SK-N-SH (cell line): ENCODE measurements around the gene BTBD9. TPM values are rescaled to one million over a fixed set of nuclear protein-coding genes. Genes with fewer than 3 reads are reported as not detected.

Experiments used
- CTCF ChIA-PET: fragments of 300-600, 350-600 bp; formaldehyde crosslinking; extraction: SDS; loops from one replicate; lab custom pipeline; 2021; lab: Yijun Ruan, JAX
- POLR2A ChIA-PET: fragments of 350-600 bp; sonication (Branson Sonifier 250); formaldehyde crosslinking; extraction: SDS; loops from one replicate; lab custom pipeline; 2020; ENCODE audit warnings: antibody characterized with exemption, inconsistent platforms; lab: Yijun Ruan, JAX
- DNase-seq: peaks from one replicate; pipeline ENCODE4 v3.0.0; 2012
- H2AFZ ChIP-seq: fragments of 200-600 bp; sonication (generic); 2 replicates; pipeline ENCODE4 v1.8.1; 2016; ENCODE audit warnings: antibody characterized with exemption, mild to moderate bottlenecking, low read depth
- H3F3A ChIP-seq: fragments of 200-600 bp; sonication (generic); replicated peaks from 2 replicates; pipeline ENCODE3; 2016; ENCODE audit warnings: antibody characterized with exemption, mild to moderate bottlenecking; ENCODE audit not compliant: insufficient read depth
- H3K27ac ChIP-seq, 2 experiments: fragments of 200-500 bp in 1 of 2; fragments of 200-600 bp in 1 of 2; sonication (Bioruptor generic) in 1 of 2; sonication (generic), shearing (Covaris generic) in 1 of 2; 2 replicates each; pipeline versions ENCODE4 v1.5.1 to v1.6.1; 2014 to 2016; ENCODE audit warnings: low read depth in 2 of 2, inconsistent platforms in 1 of 2, low read length in 1 of 2, mild to moderate bottlenecking in 1 of 2, mixed read lengths in 1 of 2
- H3K27me3 ChIP-seq: fragments of 200-600 bp; sonication (generic), shearing (Covaris generic); 2 replicates; pipeline ENCODE4 v1.6.1; 2016; ENCODE audit warnings: mixed run types; ENCODE audit not compliant: insufficient read depth
- H3K36me3 ChIP-seq, 2 experiments: fragments of 200-500 bp in 1 of 2; fragments of 200-600 bp in 1 of 2; sonication (Bioruptor generic) in 1 of 2; sonication (generic) in 1 of 2; replicated peaks in 1 of 2; 2 replicates each; pipeline versions ENCODE3 to v1.5.1; 2014 to 2016; ENCODE audit warnings: low read length in 1 of 2, mild to moderate bottlenecking in 1 of 2; ENCODE audit not compliant: insufficient read depth in 2 of 2, control insufficient read depth in 1 of 2
- H3K4me1 ChIP-seq, 2 experiments: fragments of 200-500 bp in 1 of 2; fragments of 200-600 bp in 1 of 2; sonication (Bioruptor generic) in 1 of 2; sonication (generic), shearing (Covaris generic) in 1 of 2; 2 replicates each; pipeline versions ENCODE4 v1.5.1 to v1.6.1; 2014 to 2016; ENCODE audit warnings: low read depth in 1 of 2, low read length in 1 of 2, mixed run types in 1 of 2; ENCODE audit not compliant: insufficient read depth in 2 of 2, control insufficient read depth in 1 of 2
- H3K4me2 ChIP-seq: fragments of 200-600 bp; sonication (generic), shearing (Covaris generic); 2 replicates; pipeline ENCODE4 v1.6.1; 2017; ENCODE audit warnings: mixed run types
- H3K4me3 ChIP-seq, 2 experiments: fragments of 200-500 bp in 1 of 2; fragments of 200-600 bp in 1 of 2; sonication (Bioruptor generic) in 1 of 2; sonication (generic), shearing (Covaris generic) in 1 of 2; 2 replicates each; pipeline versions ENCODE4 v1.5.1 to v1.8.1; 2014 to 2016; ENCODE audit warnings: low read depth in 2 of 2, inconsistent platforms in 1 of 2, low read length in 1 of 2, mild to moderate bottlenecking in 1 of 2, mixed read lengths in 1 of 2, moderate library complexity in 1 of 2
- H3K79me2 ChIP-seq: fragments of 200-600 bp; sonication (generic); 2 replicates; pipeline ENCODE4 v1.8.1; 2017; ENCODE audit warnings: mild to moderate bottlenecking; ENCODE audit not compliant: insufficient read depth
- H3K9ac ChIP-seq: fragments of 200-600 bp; sonication (generic); 2 replicates; pipeline ENCODE4 v1.6.1; 2017; ENCODE audit warnings: mixed run types
- H3K9me2 ChIP-seq: fragments of 200-600 bp; sonication (generic); 2 replicates; pipeline ENCODE4 v1.6.1; 2017; ENCODE audit warnings: mixed run types
- H3K9me3 ChIP-seq: fragments of 200-600 bp; sonication (generic); 2 replicates; pipeline ENCODE4 v1.6.1; 2017; ENCODE audit warnings: mixed run types, mild to moderate bottlenecking, moderate library complexity
- H4K20me1 ChIP-seq: fragments of 200-600 bp; sonication (generic); 2 replicates; pipeline ENCODE4 v1.6.1; 2017; ENCODE audit warnings: mild to moderate bottlenecking, mixed run types; ENCODE audit not compliant: insufficient read depth
- ELF1 ChIP-seq: IDR thresholded peaks from 2 replicates; pipeline ENCODE4 v1.4.0; 2012
- EP300 ChIP-seq, 2 experiments: IDR thresholded peaks; 2 replicates each; pipeline versions ENCODE4 v1.4.0 to v1.6.1; 2012; ENCODE audit warnings: borderline replicate concordance in 1 of 2, low read depth in 1 of 2, low read length in 1 of 2
- EZH2phosphoT487 ChIP-seq: fragments of 200-600 bp; sonication (generic); IDR thresholded peaks from 2 replicates; pipeline ENCODE4 v1.6.1; 2017; ENCODE audit warnings: low read depth, mixed run types, mild to moderate bottlenecking, antibody characterized with exemption, moderate library complexity, borderline replicate concordance
- FOSL2 ChIP-seq: IDR thresholded peaks from 2 replicates; pipeline ENCODE4 v1.4.0; 2012; ENCODE audit warnings: low read depth, mild to moderate bottlenecking, moderate library complexity, borderline replicate concordance
- JUND ChIP-seq: IDR thresholded peaks from 2 replicates; pipeline ENCODE4 v1.4.0; 2012
- MXI1 ChIP-seq: IDR thresholded peaks from 2 replicates; pipeline ENCODE4 v1.6.1; 2012; ENCODE audit warnings: mild to moderate bottlenecking, low read depth, low read length, improper control_type of control experiment
- NRF1 ChIP-seq: IDR thresholded peaks from 2 replicates; pipeline ENCODE4 v1.6.1; 2012; ENCODE audit warnings: low read depth, mild to moderate bottlenecking, low read length
- POLR2AphosphoS5 ChIP-seq: IDR thresholded peaks from 2 replicates; pipeline ENCODE4 v1.6.1; 2012; ENCODE audit warnings: low read depth, low read length
- RAD21 ChIP-seq: IDR thresholded peaks from 2 replicates; pipeline ENCODE4 v1.6.1; 2012; ENCODE audit warnings: mild to moderate bottlenecking, low read length
- RCOR1 ChIP-seq: fragments of 150-350 bp; IDR thresholded peaks from 2 replicates; pipeline ENCODE4 v1.6.1; 2017; ENCODE audit warnings: antibody characterized with exemption, low read length
- RFX5 ChIP-seq: IDR thresholded peaks from 2 replicates; pipeline ENCODE4 v1.6.1; 2012; ENCODE audit warnings: mild to moderate bottlenecking, improper control_type of control experiment, low read length
- RXRA ChIP-seq: IDR thresholded peaks from 2 replicates; pipeline ENCODE4 v1.4.0; 2012; ENCODE audit warnings: low read depth, mild to moderate bottlenecking, borderline replicate concordance
- SIN3A ChIP-seq: IDR thresholded peaks from 2 replicates; pipeline ENCODE4 v1.6.1; 2012; ENCODE audit warnings: low read depth, mild to moderate bottlenecking, low read length, moderate library complexity, borderline replicate concordance
- TAF1 ChIP-seq: IDR thresholded peaks from 2 replicates; pipeline ENCODE4 v1.6.1; 2012; ENCODE audit warnings: low read depth, mild to moderate bottlenecking, low read length, moderate library complexity, borderline replicate concordance
- TCF12 ChIP-seq: IDR thresholded peaks from 2 replicates; pipeline ENCODE4 v1.4.0; 2012
- TEAD4 ChIP-seq: IDR thresholded peaks from 2 replicates; pipeline ENCODE4 v1.4.0; 2012; ENCODE audit warnings: mild to moderate bottlenecking, borderline replicate concordance; ENCODE audit not compliant: insufficient read depth
- YY1 ChIP-seq: IDR thresholded peaks from 2 replicates; pipeline ENCODE4 v1.4.0; 2012; ENCODE audit warnings: low read depth, mild to moderate bottlenecking
- ZBTB33 ChIP-seq: IDR thresholded peaks from 2 replicates; pipeline ENCODE4 v1.4.0; 2012; ENCODE audit warnings: low read depth, borderline replicate concordance
- WGBS: methylation state at CpG from one replicate; pipeline ENCODE4 v1.1.6; 2017; ENCODE audit warnings: low lambda C conversion rate; 5-methylcytosine and 5-hydroxymethylcytosine counted together
- polyA plus RNA-seq, 3 experiments: library from polyadenylated mRNA; depleted of rRNA; stranded (reverse); fragments of >200 nt; gene quantifications; 2 replicates each; pipeline ENCODE4 v1.2.3, GENCODE V29; 2012
- TF ChIP-seq, protein P1 (sequence below): fragments of 200-600 bp; sonication (generic); IDR thresholded peaks from 2 replicates; pipeline ENCODE4 v1.6.1; 2017; ENCODE audit warnings: antibody characterized with exemption, mild to moderate bottlenecking, moderate library complexity
- TF ChIP-seq, protein P2 (sequence below): IDR thresholded peaks from 2 replicates; pipeline ENCODE4 v1.4.0; 2012; ENCODE audit warnings: low read depth

BTBD9 gene
- polyA plus RNA-seq, 1 of the 3 experiments (the other 2 are of a cell fraction), result 2.2 TPM

GRCh38 chr6:38152620-38153019, 487.1 kb downstream of the BTBD9 start:
- TF ChIP-seq EP300 (IDR thresholded peaks at IDR 0.05; ENCODE audit: borderline replicate concordance in 1 of 2, low read depth in 1 of 2, low read length in 1 of 2) (no peak), SIN3A (no peak), FOSL2 (no peak), YY1 (no peak), POLR2AphosphoS5 (no peak), RAD21 (no peak)
- TF ChIP-seq, protein P1, sequence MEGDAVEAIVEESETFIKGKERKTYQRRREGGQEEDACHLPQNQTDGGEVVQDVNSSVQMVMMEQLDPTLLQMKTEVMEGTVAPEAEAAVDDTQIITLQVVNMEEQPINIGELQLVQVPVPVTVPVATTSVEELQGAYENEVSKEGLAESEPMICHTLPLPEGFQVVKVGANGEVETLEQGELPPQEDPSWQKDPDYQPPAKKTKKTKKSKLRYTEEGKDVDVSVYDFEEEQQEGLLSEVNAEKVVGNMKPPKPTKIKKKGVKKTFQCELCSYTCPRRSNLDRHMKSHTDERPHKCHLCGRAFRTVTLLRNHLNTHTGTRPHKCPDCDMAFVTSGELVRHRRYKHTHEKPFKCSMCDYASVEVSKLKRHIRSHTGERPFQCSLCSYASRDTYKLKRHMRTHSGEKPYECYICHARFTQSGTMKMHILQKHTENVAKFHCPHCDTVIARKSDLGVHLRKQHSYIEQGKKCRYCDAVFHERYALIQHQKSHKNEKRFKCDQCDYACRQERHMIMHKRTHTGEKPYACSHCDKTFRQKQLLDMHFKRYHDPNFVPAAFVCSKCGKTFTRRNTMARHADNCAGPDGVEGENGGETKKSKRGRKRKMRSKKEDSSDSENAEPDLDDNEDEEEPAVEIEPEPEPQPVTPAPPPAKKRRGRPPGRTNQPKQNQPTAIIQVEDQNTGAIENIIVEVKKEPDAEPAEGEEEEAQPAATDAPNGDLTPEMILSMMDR, result no peak
- Histone ChIP-seq H3K9me3 (no peaks in the 10 kb centered on the region), H4K20me1 (peaks cover 23% of the 10 kb centered on the region), H3K27ac (no peak overlapping the region), H3K27me3 (no peaks in the 10 kb centered on the region), H3K4me3 (no peak overlapping the region), H3K4me1 (peaks cover 8 to 17% of the 10 kb centered on the region in 2 experiments; a peak in 2 of 4 replicates), H3F3A (no peaks in the 10 kb centered on the region), H3K4me2 (no peak overlapping the region), H3K36me3 (peaks cover 6 to 20% of the 10 kb centered on the region in 2 experiments), H2AFZ (no peak overlapping the region), H3K79me2 (no peaks in the 10 kb centered on the region; the same call in none of the 2 replicates), H3K9me2 (no peaks in the 10 kb centered on the region), H3K9ac (no peak overlapping the region)
- ChIA-PET CTCF (no interaction called here), POLR2A (no interaction called here)
- WGBS, result 86% methylated on average over 8 of the region's 8 CpGs
- no peak for DNase-seq

- Histone ChIP-seq H3K27me3 (no peaks in the 10 kb centered on the region), H3K4me1 (peaks cover 8 to 17% of the 10 kb centered on the region in 2 experiments; a peak in 2 of 4 replicates), H3K9me2 (no peaks in the 10 kb centered on the region), H3K79me2 (peaks cover under 1% of the 10 kb centered on the region), H3K4me3 (no peak overlapping the region), H3K36me3 (peaks cover 6 to 20% of the 10 kb centered on the region in 2 experiments), H3K9ac (no peak overlapping the region), H3K4me2 (no peak overlapping the region), H3K27ac (no peak overlapping the region; a peak in 1 of 4 replicates), H4K20me1 (peaks cover 27% of the 10 kb centered on the region), H3K9me3 (no peaks in the 10 kb centered on the region), H2AFZ (no peak overlapping the region), H3F3A (no peaks in the 10 kb centered on the region)
- 94% methylated on average over 21 of the region's 22 CpGs for WGBS
- ChIA-PET POLR2A (no interaction called here), CTCF (no interaction called here)
- no peak for DNase-seq
- no peak for TF ChIP-seq POLR2AphosphoS5
- TF ChIP-seq NRF1, result no peak
- no peak for TF ChIP-seq RFX5
- TF ChIP-seq, protein P1, result no peak
- TF ChIP-seq, protein P2, sequence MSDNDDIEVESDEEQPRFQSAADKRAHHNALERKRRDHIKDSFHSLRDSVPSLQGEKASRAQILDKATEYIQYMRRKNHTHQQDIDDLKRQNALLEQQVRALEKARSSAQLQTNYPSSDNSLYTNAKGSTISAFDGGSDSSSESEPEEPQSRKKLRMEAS, result no peak
- TF ChIP-seq ELF1, result no peak
- no peak for TF ChIP-seq TEAD4
- no peak for TF ChIP-seq SIN3A
- TF ChIP-seq EP300 (IDR thresholded peaks at IDR 0.05; ENCODE audit: borderline replicate concordance in 1 of 2, low read depth in 1 of 2, low read length in 1 of 2), result no peak
- TF ChIP-seq ZBTB33, result no peak
- TF ChIP-seq EZH2phosphoT487, result no peak
- no peak for TF ChIP-seq FOSL2
- TF ChIP-seq RXRA, result no peak
- no peak for TF ChIP-seq JUND
- TF ChIP-seq MXI1, result no peak
- TF ChIP-seq RCOR1, result no peak
- TF ChIP-seq TCF12, result no peak
- no peak for TF ChIP-seq TAF1
These were observed 487.9 kb downstream of the BTBD9 start for GRCh38 chr6:38151580-38152500.
